HEK293 (cell line): Measurements from ENCODE around the gene KRCC1.
"Not testable (repeated sequence)": the region's sequence is repeated elsewhere in the genome, so short reads cannot be mapped to it uniquely, and the experiment has no call there.

Source experiments
- CTCF ChIA-PET: fragments of 350-600 bp; formaldehyde crosslinking; extraction: SDS; loops from one replicate; lab custom pipeline; 2021; ENCODE audit warnings: antibody characterized with exemption; lab: Yijun Ruan, JAX
- POLR2A ChIA-PET: fragments of 300-600 bp; formaldehyde crosslinking; extraction: SDS; loops from one replicate; lab custom pipeline; 2020; ENCODE audit warnings: antibody characterized with exemption, inconsistent platforms; lab: Yijun Ruan, JAX
- H3K27ac ChIP-seq: fragments of 200-500 bp; sonication (Bioruptor generic); 2 replicates; pipeline ENCODE4 v1.5.1; 2014; ENCODE audit warnings: low read depth, low read length, control low read depth, inconsistent platforms; ENCODE audit errors: extremely low read depth
- H3K36me3 ChIP-seq, 2 experiments: fragments of 200-500 bp in 1 of 2; sonication (Bioruptor generic) in 1 of 2; 1 replicate in 1 of 2; 2 replicates in 1 of 2; pipeline ENCODE4 v1.5.1; 2014 to 2017; ENCODE audit warnings: inconsistent platforms in 2 of 2, low read length in 2 of 2; ENCODE audit not compliant: control insufficient read depth in 2 of 2, insufficient read depth in 1 of 2
- H3K4me1 ChIP-seq: fragments of 200-500 bp; sonication (Bioruptor generic); 2 replicates; pipeline ENCODE4 v1.5.1; 2014; ENCODE audit warnings: mild to moderate bottlenecking, low read length, inconsistent platforms; ENCODE audit not compliant: control insufficient read depth, insufficient read depth
- H3K4me3 ChIP-seq: 2 replicates; pipeline ENCODE4 v1.5.1; 2011; ENCODE audit warnings: low read depth, mild to moderate bottlenecking, control low read depth, low read length, moderate library complexity
- H3K9me3 ChIP-seq: fragments of 200-500 bp; sonication (Bioruptor generic); 2 replicates; pipeline ENCODE4 v1.5.1; 2014; ENCODE audit warnings: low read depth, low read length, inconsistent platforms; ENCODE audit not compliant: control insufficient read depth, insufficient read depth
- HOXC10 ChIP-seq: sonication (generic); formaldehyde crosslinking; IDR thresholded peaks from 2 replicates; pipeline ENCODE4 v1.8.1; 2023; ENCODE audit warnings: mild to moderate bottlenecking, missing genetic modification reagents
- ZBTB20 ChIP-seq: fragments of 450-650 bp; formaldehyde crosslinking; IDR thresholded peaks from 2 replicates; pipeline ENCODE4 v1.5.1; 2016; ENCODE audit warnings: missing biosample characterization, missing genetic modification characterization
- ZBTB7A ChIP-seq: fragments of 450-650 bp; formaldehyde crosslinking; IDR thresholded peaks from 2 replicates; pipeline ENCODE4 v1.5.1; 2016; ENCODE audit warnings: low read depth, missing biosample characterization, missing genetic modification characterization
- ZFP3 ChIP-seq: fragments of 450-650 bp; formaldehyde crosslinking; IDR thresholded peaks from 2 replicates; pipeline ENCODE4 v1.5.1; 2016; ENCODE audit warnings: low read depth, missing biosample characterization, missing genetic modification characterization
- ZNF221 ChIP-seq: fragments of 450-650 bp; formaldehyde crosslinking; IDR thresholded peaks from 2 replicates; pipeline ENCODE4 v1.5.1; 2017; ENCODE audit warnings: missing biosample characterization, missing genetic modification characterization, borderline replicate concordance
- ZNF23 ChIP-seq: fragments of 450-650 bp; formaldehyde crosslinking; IDR thresholded peaks from 2 replicates; pipeline ENCODE4 v1.5.1; 2016; ENCODE audit warnings: missing biosample characterization, missing genetic modification characterization, borderline replicate concordance
- ZNF391 ChIP-seq: fragments of 450-650 bp; formaldehyde crosslinking; IDR thresholded peaks from 2 replicates; pipeline ENCODE4 v1.5.1; 2016; ENCODE audit warnings: low read depth, missing biosample characterization, missing genetic modification characterization, borderline replicate concordance
- ZNF394 ChIP-seq: fragments of 450-650 bp; formaldehyde crosslinking; IDR thresholded peaks from 2 replicates; pipeline ENCODE4 v1.5.1; 2016; ENCODE audit warnings: missing biosample characterization, missing genetic modification characterization, mild to moderate bottlenecking, moderate library complexity, borderline replicate concordance
- ZNF558 ChIP-seq: fragments of 450-650 bp; formaldehyde crosslinking; IDR thresholded peaks from 2 replicates; pipeline ENCODE4 v1.5.1; 2016; ENCODE audit warnings: missing biosample characterization, missing genetic modification characterization
- ZNF560 ChIP-seq: fragments of 450-650 bp; formaldehyde crosslinking; IDR thresholded peaks from 2 replicates; pipeline ENCODE4 v1.5.1; 2017; ENCODE audit warnings: missing biosample characterization, missing genetic modification characterization, borderline replicate concordance
- ZNF664 ChIP-seq: fragments of 450-650 bp; formaldehyde crosslinking; IDR thresholded peaks from 2 replicates; pipeline ENCODE4 v1.5.1; 2016; ENCODE audit warnings: missing biosample characterization, missing genetic modification characterization
- ZNF677 ChIP-seq: fragments of 450-650 bp; IDR thresholded peaks from 2 replicates; pipeline ENCODE4 v1.5.0; 2018; ENCODE audit warnings: missing biosample characterization, mild to moderate bottlenecking, missing genetic modification characterization, moderate library complexity
- ZNF776 ChIP-seq: fragments of 450-650 bp; formaldehyde crosslinking; IDR thresholded peaks from 2 replicates; pipeline ENCODE4 v1.5.0; 2017; ENCODE audit warnings: missing biosample characterization, missing genetic modification characterization, borderline replicate concordance
- ZNF792 ChIP-seq: fragments of 450-650 bp; formaldehyde crosslinking; IDR thresholded peaks from 2 replicates; pipeline ENCODE4 v1.5.1; 2016; ENCODE audit warnings: missing biosample characterization, missing genetic modification characterization
- TF ChIP-seq, protein P1 (sequence below): fragments of 450-650 bp; formaldehyde crosslinking; conservative IDR thresholded peaks from 2 replicates; pipeline ENCODE4 v1.5.1; 2016; ENCODE audit warnings: low read depth, missing biosample characterization, missing genetic modification characterization
- TF ChIP-seq, protein P2 (sequence below): fragments of 450-650 bp; formaldehyde crosslinking; IDR thresholded peaks from 2 replicates; pipeline ENCODE4 v1.5.1; 2016; ENCODE audit warnings: missing biosample characterization, missing genetic modification characterization
- TF ChIP-seq, protein P3 (sequence below): fragments of 450-650 bp; IDR thresholded peaks from 2 replicates; pipeline ENCODE4 v1.5.1; 2018; ENCODE audit warnings: missing biosample characterization, missing genetic modification characterization
- TF ChIP-seq, protein P4 (sequence below): fragments of 450-650 bp; formaldehyde crosslinking; IDR thresholded peaks from 2 replicates; pipeline ENCODE4 v1.5.1; 2016; ENCODE audit warnings: missing biosample characterization, missing genetic modification characterization

Gene KRCC1

DNA sequence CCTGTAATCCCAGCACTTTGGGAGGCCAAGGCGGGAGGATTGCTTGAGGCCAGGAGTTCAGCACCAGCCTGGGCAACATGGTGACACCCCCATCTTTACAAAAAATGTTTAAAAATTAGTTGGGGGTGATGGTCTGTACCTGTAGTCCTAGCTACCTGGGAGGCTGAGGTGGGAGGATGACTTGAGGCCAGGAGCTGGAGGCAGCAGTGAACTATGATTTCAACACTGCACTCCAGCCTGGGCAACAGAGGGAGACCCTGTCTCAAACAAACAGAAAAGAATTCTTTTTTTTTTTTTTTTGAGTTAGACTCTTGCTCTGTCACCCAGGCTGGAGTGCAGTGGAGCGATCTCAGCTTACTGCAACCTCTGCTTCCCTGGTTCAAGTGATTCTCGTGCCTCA, 55.1 kb downstream of the KRCC1 start:
- H3K9me3 ChIP-seq, H3K4me1 ChIP-seq, H3K27ac ChIP-seq, POLR2A ChIA-PET, H3K36me3 ChIP-seq, H3K4me3 ChIP-seq: not testable (repeated sequence)
- CTCF ChIA-PET = interaction anchor here (0.6 kb wide), 1 partner anchor 976 kb away, joined by 7 read pairs; no protein-coding TSS in a partner anchor

DNA sequence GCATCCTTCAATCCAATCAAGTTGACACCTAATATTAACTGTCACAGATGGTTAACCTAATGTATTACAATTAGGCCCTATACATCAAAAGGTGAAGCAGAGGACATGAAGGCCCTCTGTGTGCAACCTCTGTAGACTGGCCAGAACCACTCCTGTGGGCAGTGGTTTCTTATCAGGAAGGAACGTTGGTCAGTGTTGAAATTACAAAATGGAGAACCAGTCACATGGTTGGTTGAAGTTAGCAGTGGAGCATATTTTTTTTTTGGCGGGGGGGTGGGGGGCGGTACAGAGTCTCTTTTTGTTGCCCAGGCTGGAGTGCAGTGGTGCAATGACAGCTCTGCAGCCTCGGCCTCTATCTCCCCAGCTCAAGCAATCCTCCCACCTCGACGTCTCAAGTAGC, 59.0 kb downstream of the KRCC1 start:
- H3K4me3 ChIP-seq = no peak overlapping the region
- no peaks in the 10 kb centered on the region for H3K4me1 ChIP-seq
- CTCF ChIA-PET = no interaction called here
- no peaks in the 10 kb centered on the region for H3K36me3 ChIP-seq
- TF ChIP-seq, protein P1, sequence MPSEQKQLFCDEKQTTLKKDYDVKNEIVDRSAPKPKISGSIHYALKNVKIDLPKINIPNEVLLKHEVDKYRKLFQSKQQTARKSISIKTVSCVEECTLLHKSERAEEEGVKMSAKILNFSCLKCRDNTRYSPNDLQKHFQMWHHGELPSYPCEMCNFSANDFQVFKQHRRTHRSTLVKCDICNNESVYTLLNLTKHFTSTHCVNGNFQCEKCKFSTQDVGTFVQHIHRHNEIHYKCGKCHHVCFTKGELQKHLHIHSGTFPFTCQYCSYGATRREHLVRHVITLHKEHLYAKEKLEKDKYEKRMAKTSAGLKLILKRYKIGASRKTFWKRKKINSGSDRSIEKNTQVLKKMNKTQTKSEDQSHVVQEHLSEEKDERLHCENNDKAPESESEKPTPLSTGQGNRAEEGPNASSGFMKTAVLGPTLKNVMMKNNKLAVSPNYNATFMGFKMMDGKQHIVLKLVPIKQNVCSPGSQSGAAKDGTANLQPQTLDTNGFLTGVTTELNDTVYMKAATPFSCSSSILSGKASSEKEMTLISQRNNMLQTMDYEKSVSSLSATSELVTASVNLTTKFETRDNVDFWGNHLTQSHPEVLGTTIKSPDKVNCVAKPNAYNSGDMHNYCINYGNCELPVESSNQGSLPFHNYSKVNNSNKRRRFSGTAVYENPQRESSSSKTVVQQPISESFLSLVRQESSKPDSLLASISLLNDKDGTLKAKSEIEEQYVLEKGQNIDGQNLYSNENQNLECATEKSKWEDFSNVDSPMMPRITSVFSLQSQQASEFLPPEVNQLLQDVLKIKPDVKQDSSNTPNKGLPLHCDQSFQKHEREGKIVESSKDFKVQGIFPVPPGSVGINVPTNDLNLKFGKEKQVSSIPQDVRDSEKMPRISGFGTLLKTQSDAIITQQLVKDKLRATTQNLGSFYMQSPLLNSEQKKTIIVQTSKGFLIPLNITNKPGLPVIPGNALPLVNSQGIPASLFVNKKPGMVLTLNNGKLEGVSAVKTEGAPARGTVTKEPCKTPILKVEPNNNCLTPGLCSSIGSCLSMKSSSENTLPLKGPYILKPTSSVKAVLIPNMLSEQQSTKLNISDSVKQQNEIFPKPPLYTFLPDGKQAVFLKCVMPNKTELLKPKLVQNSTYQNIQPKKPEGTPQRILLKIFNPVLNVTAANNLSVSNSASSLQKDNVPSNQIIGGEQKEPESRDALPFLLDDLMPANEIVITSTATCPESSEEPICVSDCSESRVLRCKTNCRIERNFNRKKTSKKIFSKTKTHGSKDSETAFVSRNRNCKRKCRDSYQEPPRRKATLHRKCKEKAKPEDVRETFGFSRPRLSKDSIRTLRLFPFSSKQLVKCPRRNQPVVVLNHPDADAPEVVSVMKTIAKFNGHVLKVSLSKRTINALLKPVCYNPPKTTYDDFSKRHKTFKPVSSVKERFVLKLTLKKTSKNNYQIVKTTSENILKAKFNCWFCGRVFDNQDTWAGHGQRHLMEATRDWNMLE = no peak
- TF ChIP-seq ZNF221 (tag by site-specific recombination) = no peak
- TF ChIP-seq ZNF677 (tag by site-specific recombination) = no peak
- TF ChIP-seq ZNF394 = no peak
- no peak for TF ChIP-seq ZNF560
- TF ChIP-seq ZNF792 (tag by site-specific recombination) = no peak
- TF ChIP-seq, protein P2, sequence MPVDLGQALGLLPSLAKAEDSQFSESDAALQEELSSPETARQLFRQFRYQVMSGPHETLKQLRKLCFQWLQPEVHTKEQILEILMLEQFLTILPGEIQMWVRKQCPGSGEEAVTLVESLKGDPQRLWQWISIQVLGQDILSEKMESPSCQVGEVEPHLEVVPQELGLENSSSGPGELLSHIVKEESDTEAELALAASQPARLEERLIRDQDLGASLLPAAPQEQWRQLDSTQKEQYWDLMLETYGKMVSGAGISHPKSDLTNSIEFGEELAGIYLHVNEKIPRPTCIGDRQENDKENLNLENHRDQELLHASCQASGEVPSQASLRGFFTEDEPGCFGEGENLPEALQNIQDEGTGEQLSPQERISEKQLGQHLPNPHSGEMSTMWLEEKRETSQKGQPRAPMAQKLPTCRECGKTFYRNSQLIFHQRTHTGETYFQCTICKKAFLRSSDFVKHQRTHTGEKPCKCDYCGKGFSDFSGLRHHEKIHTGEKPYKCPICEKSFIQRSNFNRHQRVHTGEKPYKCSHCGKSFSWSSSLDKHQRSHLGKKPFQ (tag by site-specific recombination) = no peak
- no peak for TF ChIP-seq ZNF776 (tag by site-specific recombination)
- TF ChIP-seq, protein P3, sequence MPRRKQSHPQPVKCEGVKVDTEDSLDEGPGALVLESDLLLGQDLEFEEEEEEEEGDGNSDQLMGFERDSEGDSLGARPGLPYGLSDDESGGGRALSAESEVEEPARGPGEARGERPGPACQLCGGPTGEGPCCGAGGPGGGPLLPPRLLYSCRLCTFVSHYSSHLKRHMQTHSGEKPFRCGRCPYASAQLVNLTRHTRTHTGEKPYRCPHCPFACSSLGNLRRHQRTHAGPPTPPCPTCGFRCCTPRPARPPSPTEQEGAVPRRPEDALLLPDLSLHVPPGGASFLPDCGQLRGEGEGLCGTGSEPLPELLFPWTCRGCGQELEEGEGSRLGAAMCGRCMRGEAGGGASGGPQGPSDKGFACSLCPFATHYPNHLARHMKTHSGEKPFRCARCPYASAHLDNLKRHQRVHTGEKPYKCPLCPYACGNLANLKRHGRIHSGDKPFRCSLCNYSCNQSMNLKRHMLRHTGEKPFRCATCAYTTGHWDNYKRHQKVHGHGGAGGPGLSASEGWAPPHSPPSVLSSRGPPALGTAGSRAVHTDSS (tag by site-specific recombination) = no peak
- no peak for TF ChIP-seq ZNF391 (tag by site-specific recombination)
- no peak for TF ChIP-seq ZBTB20 (tag by site-specific recombination)
- TF ChIP-seq ZNF558 (tag by site-specific recombination) = no peak
- TF ChIP-seq, protein P4, sequence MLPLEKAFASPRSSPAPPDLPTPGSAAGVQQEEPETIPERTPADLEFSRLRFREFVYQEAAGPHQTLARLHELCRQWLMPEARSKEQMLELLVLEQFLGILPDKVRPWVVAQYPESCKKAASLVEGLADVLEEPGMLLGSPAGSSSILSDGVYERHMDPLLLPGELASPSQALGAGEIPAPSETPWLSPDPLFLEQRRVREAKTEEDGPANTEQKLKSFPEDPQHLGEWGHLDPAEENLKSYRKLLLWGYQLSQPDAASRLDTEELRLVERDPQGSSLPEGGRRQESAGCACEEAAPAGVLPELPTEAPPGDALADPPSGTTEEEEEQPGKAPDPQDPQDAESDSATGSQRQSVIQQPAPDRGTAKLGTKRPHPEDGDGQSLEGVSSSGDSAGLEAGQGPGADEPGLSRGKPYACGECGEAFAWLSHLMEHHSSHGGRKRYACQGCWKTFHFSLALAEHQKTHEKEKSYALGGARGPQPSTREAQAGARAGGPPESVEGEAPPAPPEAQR = no peak
- TF ChIP-seq ZBTB7A (tag by site-specific recombination) = no peak
- no peak for TF ChIP-seq ZNF23 (tag by site-specific recombination)
- TF ChIP-seq HOXC10 = no peak
- TF ChIP-seq ZFP3 (tag by site-specific recombination) = no peak
- no peak for TF ChIP-seq ZNF664 (tag by site-specific recombination)
- POLR2A ChIA-PET = no interaction called here
- no peaks in the 10 kb centered on the region for H3K9me3 ChIP-seq
- H3K27ac ChIP-seq = no peak overlapping the region
